MM.1S (cell line): ENCODE data around the gene POU5F1.
A peak's percentile ranks its signal among the peaks of the same experiment; 100 is the strongest.

Experiments
- DNase-seq: peaks from one replicate; pipeline ENCODE4 v3.0.0-alpha.2; 2015
- H2AFZ ChIP-seq: fragments of 300-600 bp; sonication (generic); 2 replicates; pipeline ENCODE4 v1.6.0; 2016; ENCODE audit warnings: antibody characterized with exemption, low read length
- H3F3A ChIP-seq: fragments of 300-600 bp; sonication (generic); 2 replicates; pipeline ENCODE4 v1.6.1; 2016; ENCODE audit warnings: mild to moderate bottlenecking, antibody characterized with exemption, low read length, moderate library complexity, mixed read lengths; ENCODE audit not compliant: insufficient read depth
- H3K27ac ChIP-seq: fragments of 300-600 bp; sonication (generic); 2 replicates; pipeline ENCODE4 v1.5.1; 2016; ENCODE audit warnings: mild to moderate bottlenecking, low read length
- H3K27me3 ChIP-seq: fragments of 300-600 bp; sonication (generic); replicated peaks from 2 replicates; pipeline ENCODE4 v1.6.0; 2016; ENCODE audit warnings: low read length; ENCODE audit not compliant: insufficient read depth
- H3K36me3 ChIP-seq: fragments of 300-600 bp; sonication (generic); replicated peaks from 2 replicates; pipeline ENCODE4 v1.6.1; 2016; ENCODE audit warnings: mild to moderate bottlenecking, low read length, mixed read lengths; ENCODE audit not compliant: insufficient read depth
- H3K4me1 ChIP-seq: fragments of 300-600 bp; sonication (generic); 2 replicates; pipeline ENCODE4 v1.6.1; 2016; ENCODE audit warnings: low read length, mixed read lengths
- H3K4me2 ChIP-seq: fragments of 300-600 bp; sonication (generic); 2 replicates; pipeline ENCODE4 v1.6.0; 2016; ENCODE audit warnings: low read depth, low read length
- H3K4me3 ChIP-seq: fragments of 300-600 bp; sonication (generic); 2 replicates; pipeline ENCODE4 v1.5.1; 2016; ENCODE audit warnings: low read length, mixed read lengths
- H3K79me2 ChIP-seq: fragments of 300-600 bp; sonication (generic); 2 replicates; pipeline ENCODE4 v1.6.1; 2016; ENCODE audit warnings: mixed run types, low read length, mixed read lengths
- H3K9ac ChIP-seq: fragments of 300-600 bp; sonication (generic); 2 replicates; pipeline ENCODE4 v1.6.1; 2016; ENCODE audit warnings: low read length, mixed read lengths
- H3K9me2 ChIP-seq: fragments of 300-600 bp; sonication (generic); replicated peaks from 2 replicates; pipeline ENCODE4 v1.6.1; 2016; ENCODE audit warnings: mild to moderate bottlenecking, low read length, mixed read lengths; ENCODE audit not compliant: insufficient read depth
- H3K9me3 ChIP-seq: fragments of 300-600 bp; sonication (generic); replicated peaks from 2 replicates; pipeline ENCODE4 v1.6.1; 2016; ENCODE audit warnings: mild to moderate bottlenecking, low read length, mixed read lengths; ENCODE audit not compliant: insufficient read depth
- H4K20me1 ChIP-seq: fragments of 300-600 bp; sonication (generic); 2 replicates; pipeline ENCODE4 v1.6.1; 2016; ENCODE audit warnings: mild to moderate bottlenecking, low read length, moderate library complexity, mixed read lengths; ENCODE audit not compliant: insufficient read depth
- CTCF ChIP-seq: fragments of 300-600 bp; sonication (generic); IDR thresholded peaks from 2 replicates; pipeline ENCODE4 v1.5.1; 2016; ENCODE audit warnings: antibody characterized with exemption, low read length, mixed read lengths
- EZH2 ChIP-seq: fragments of 300-600 bp; sonication (generic); optimal IDR thresholded peaks from 2 replicates; pipeline ENCODE3; 2017; ENCODE audit warnings: low read depth, mild to moderate bottlenecking, antibody characterized with exemption, low read length, mixed read lengths
- EZH2phosphoT487 ChIP-seq: fragments of 300-600 bp; sonication (generic); IDR thresholded peaks from 2 replicates; pipeline ENCODE4 v1.6.1; 2018; ENCODE audit warnings: antibody characterized with exemption, low read length

The POU5F1 gene

DNA sequence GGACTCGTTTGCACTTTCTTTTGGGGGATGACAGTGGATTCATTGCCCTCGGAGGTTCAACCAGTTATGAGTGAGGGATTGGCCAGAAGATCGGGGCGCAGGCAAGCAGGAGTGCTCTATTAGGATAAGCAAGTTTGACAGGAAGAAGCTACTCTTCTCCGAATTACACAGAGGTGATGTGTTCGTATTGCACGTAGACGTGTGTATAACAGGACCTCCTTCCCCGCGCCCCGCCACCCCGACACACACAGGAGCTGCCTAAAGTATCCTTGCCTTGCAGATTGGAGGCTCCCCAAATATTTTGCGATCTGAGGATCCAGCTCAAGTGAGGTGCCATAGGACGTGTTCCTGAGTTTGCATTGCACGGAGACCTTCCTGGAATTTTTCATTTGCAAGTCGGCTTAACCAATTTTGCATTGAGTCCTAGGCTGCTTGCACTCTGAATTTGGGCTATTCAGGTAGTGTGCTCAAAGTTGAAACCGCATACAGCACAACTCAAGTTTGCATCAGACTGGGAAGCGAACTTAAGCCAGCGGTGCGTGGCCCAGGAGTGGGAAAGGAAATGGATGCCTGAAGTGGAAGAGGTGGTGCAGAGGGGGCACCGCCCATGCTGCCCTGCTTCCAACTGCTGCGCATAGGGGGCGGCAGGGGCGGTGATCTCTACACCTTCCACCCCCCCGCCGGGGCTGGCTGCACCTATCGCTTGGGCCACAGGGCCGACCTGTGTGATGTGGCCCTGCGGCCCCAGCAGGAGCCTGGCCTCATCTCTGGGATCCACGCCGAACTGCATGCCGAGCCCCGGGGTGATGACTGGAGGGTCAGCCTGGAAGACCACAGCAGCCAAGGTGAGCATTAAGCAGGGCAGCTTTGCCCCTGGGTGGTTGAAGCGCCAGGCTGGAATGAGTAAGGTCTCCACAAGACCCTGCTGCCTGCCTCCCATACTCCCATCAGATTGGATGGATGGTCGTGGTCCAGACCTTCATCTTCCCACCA is 11.3 kb downstream of the POU5F1 start:
- Histone ChIP-seq H3K36me3 (no peaks in the 10 kb centered on the region), H3K9ac (peak overlapping the region; percentile 78), H3K4me1 (peaks cover 38% of the 10 kb centered on the region), H3K4me3 (peak overlapping the region; percentile 84), H4K20me1 (no peaks in the 10 kb centered on the region; the same call in 1 of the 2 replicates), H3K9me3 (no peaks in the 10 kb centered on the region), H2AFZ (peak overlapping the region; percentile 78), H3K27ac (peak overlapping the region; percentile 46; the same call in 1 of the 2 replicates), H3K79me2 (peaks cover 40% of the 10 kb centered on the region), H3F3A (0 out of 2 replicates have a peak, but pooled peaks cover 8% of the 10 kb centered on the region), H3K4me2 (peak overlapping the region; percentile 70), H3K27me3 (no peaks in the 10 kb centered on the region), H3K9me2 (no peaks in the 10 kb centered on the region)
- TF ChIP-seq CTCF (peak; percentile 26), EZH2phosphoT487 (no peak), EZH2 (no peak)
- DNase-seq = peak; percentile 26

- Histone ChIP-seq H2AFZ (peak within 1 kb of the TSS; percentile 87), H3K27me3 (no peaks in the 10 kb centered on the region), H3K4me3 (peak within 1 kb of the TSS; percentile 84), H3K4me1 (peaks cover 29% of the 10 kb centered on the region), H3K36me3 (no peaks in the 10 kb centered on the region), H3K9me2 (no peaks in the 10 kb centered on the region), H3K9me3 (no peaks in the 10 kb centered on the region), H3F3A (0 out of 2 replicates have a peak, but pooled peaks cover 8% of the 10 kb centered on the region), H3K9ac (peak within 1 kb of the TSS; percentile 85), H3K4me2 (peak within 1 kb of the TSS; percentile 98), H3K27ac (peak within 1 kb of the TSS; percentile 46; the same call in 1 of the 2 replicates), H4K20me1 (no peaks in the 10 kb centered on the region; the same call in 1 of the 2 replicates), H3K79me2 (peaks cover 40% of the 10 kb centered on the region)
- TF ChIP-seq CTCF (no peak), EZH2phosphoT487 (no peak), EZH2 (no peak)
- DNase-seq = peak; percentile 98
Measured at GRCh38 chr6:31158140-31158862, 12.2 kb downstream of the POU5F1 start, which contains the start of gene TCF19. Gene TCF19 (plus strand): TSS chr6:31158589. CDS start chr6:31159470, 881 bp downstream.

DNA sequence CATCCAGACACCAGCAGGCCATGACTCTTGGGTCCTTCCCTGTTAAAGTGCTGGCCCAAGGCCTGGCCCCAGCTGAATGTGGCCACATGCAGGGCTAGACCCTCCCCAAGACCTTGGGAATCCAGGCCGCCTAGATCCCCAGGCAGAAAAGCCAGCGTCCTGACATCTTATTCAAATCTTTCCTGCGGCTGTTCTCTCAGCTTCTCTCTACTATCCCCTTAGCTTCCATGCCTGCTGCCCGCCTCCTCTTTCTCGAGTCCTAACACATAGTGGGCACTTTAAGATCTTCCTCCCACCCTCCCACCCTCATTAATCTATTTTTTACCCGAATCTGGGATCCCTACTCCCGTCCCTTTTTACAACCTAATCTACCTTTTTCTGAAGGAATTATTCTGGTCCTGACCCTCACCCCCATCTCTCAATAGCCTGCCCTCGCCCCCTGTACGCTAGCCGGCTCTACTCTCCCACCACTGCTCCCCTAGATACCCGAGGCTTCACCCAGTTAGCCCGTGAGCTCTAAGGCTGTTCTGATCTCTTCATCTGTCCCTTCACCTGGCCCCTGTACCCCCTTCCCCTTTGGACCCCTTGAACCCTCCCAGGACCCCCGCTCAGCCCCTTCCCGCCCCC is 12.9 kb downstream of the POU5F1 start, which contains the start of gene CCHCR1:
CCHCR1 (minus strand) TSS at position 290 of the 627 bp plus-strand sequence; CDS start at position 88, 202 bp downstream.
- Histone ChIP-seq H4K20me1 (no peaks in the 10 kb centered on the region; the same call in 1 of the 2 replicates), H3K9me2 (no peaks in the 10 kb centered on the region), H3K9ac (peak within 1 kb of the TSS; percentile 85), H3K79me2 (peaks cover 40% of the 10 kb centered on the region), H2AFZ (peak within 1 kb of the TSS; percentile 87), H3K9me3 (no peaks in the 10 kb centered on the region), H3F3A (0 out of 2 replicates have a peak, but pooled peaks cover 8% of the 10 kb centered on the region), H3K27me3 (no peaks in the 10 kb centered on the region), H3K4me3 (peak within 1 kb of the TSS; percentile 84), H3K4me2 (peak within 1 kb of the TSS; percentile 98), H3K4me1 (peaks cover 22% of the 10 kb centered on the region), H3K27ac (peak within 1 kb of the TSS; percentile 46; the same call in 1 of the 2 replicates), H3K36me3 (no peaks in the 10 kb centered on the region)
- TF ChIP-seq EZH2 = no peak
- no peak for TF ChIP-seq EZH2phosphoT487
- TF ChIP-seq CTCF = no peak
- DNase-seq = no peak
